Peyer's patch (tissue), 4 donors: ENCODE results near the gene MCM6. TPM values are rescaled to one million over a fixed set of nuclear protein-coding genes. Genes with fewer than 3 reads are reported as not detected.

Source experiments
- DNase-seq, 3 donors: peaks; one replicate each; pipeline ENCODE4 v3.0.0-alpha.2; 2017 to 2019
- H3K27ac ChIP-seq, 4 donors: fragments of 200-600 bp; sonication (generic); one replicate each; pipeline ENCODE4 v1.5.1; 2016 to 2019
- H3K27me3 ChIP-seq, 2 donors: fragments of 200-600 bp; sonication (generic); one replicate each; pipeline ENCODE4 v1.5.1; 2019
- H3K36me3 ChIP-seq, 3 donors: fragments of 200-600 bp; sonication (generic); one replicate each; pipeline ENCODE4 v1.5.1; 2016 to 2019
- H3K4me1 ChIP-seq, 4 donors: fragments of 200-600 bp; sonication (generic); one replicate each; pipeline ENCODE4 v1.5.1; 2016 to 2019
- H3K4me3 ChIP-seq, 4 donors: fragments of 200-600 bp; sonication (generic); 1 replicate in 3 of 4; 2 replicates in 1 of 4; pipeline ENCODE4 v1.5.1; 2016 to 2019; ENCODE audit warnings: mild to moderate bottlenecking in 1 of 4
- H3K9me3 ChIP-seq, 4 donors: fragments of 200-600 bp; sonication (generic); one replicate each; pipeline ENCODE4 v1.5.1; 2016 to 2019; ENCODE audit warnings: mild to moderate bottlenecking in 1 of 4
- CTCF ChIP-seq, 6 experiments: fragments of 450-650 bp in 4 of 6; fragments of 200-600 bp in 2 of 6; sonication (generic) in 1 of 6; IDR thresholded peaks; one replicate each; pipeline ENCODE4 v1.5.1; 2017 to 2019; ENCODE audit warnings: antibody characterized with exemption in 6 of 6, mild to moderate bottlenecking in 3 of 6, moderate library complexity in 1 of 6
- POLR2A ChIP-seq, 2 donors: fragments of 450-650 bp; IDR thresholded peaks; one replicate each; pipeline ENCODE4 v1.5.1; 2017; ENCODE audit warnings: antibody characterized with exemption in 2 of 2, mild to moderate bottlenecking in 2 of 2, moderate library complexity in 2 of 2
- total RNA-seq, 4 donors: library from RNA; depleted of rRNA; stranded (reverse); fragments of >200 nt; gene quantifications; one replicate each; pipeline ENCODE4 v1.1.0, GENCODE V29; 2016

MCM6 gene
- total RNA-seq, 4 donors from 2014 or later, result 8.8 to 38.8 (median 14.5) TPM

DNA sequence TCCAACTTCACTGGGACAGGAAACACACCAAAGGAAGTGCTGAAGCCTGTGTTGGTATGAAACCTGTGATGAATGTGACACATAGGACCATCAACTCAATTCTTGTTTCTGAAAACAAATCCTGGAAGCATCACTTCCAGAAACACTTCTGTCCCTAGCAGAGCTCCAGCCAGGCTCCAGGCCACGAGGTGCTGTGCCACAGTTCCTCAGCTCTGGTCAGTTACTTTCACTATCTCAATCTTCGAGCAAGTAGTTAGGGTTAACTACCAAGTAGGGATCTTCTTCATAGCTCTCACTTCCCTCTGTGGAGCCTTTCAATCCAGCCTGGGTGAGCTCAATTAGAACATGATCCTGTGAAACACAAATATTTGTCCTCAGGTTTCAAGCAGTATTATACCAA is 35.6 kb downstream of the MCM6 start:
- DNase-seq, result no peak
- H3K27ac ChIP-seq, result peak overlapping the region in 2 of 4 donors; percentile 0 to 51
- peaks cover 0 to 7% (median 0%) of the 10 kb centered on the region in 3 donors for H3K36me3 ChIP-seq
- no peaks in the 10 kb centered on the region for H3K9me3 ChIP-seq
- H3K27me3 ChIP-seq, result no peaks in the 10 kb centered on the region
- TF ChIP-seq CTCF (IDR thresholded peaks at IDR 0.05) (no peak), POLR2A (IDR thresholded peaks at IDR 0.05) (no peak)
- peaks cover 0 to 16% (median 0%) of the 10 kb centered on the region in 4 donors for H3K4me1 ChIP-seq
- H3K4me3 ChIP-seq, result peak overlapping the region in 1 of 4 donors; percentile 1

DNA sequence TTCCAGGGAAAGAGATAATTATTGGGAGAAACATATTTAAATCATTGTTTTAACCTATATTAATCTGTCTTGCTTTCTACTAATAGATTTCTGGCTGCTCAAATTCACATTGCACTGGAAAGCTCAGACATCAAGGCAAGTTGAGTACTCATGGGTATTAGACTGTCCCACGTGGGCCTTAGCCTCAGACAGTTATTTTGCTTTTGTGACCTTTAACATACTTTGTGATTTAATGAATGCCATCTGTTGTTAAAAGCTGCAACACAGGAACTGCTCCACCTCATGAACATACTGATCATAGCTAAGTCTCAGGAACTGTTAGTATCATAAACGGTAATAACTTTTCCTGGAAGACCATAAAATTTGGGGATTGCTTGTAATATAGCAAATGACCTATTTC is 36.5 kb downstream of the MCM6 start:
- Histone ChIP-seq H3K27me3 (no peaks in the 10 kb centered on the region), H3K9me3 (no peaks in the 10 kb centered on the region), H3K36me3 (no peaks in the 10 kb centered on the region), H3K4me1 (peaks cover 0 to 16% (median 0%) of the 10 kb centered on the region in 4 donors), H3K27ac (peak overlapping the region in 2 of 4 donors; percentile 0 to 53), H3K4me3 (no peak overlapping the region)
- no peak for DNase-seq
- no peak for TF ChIP-seq POLR2A (IDR thresholded peaks at IDR 0.05)
- no peak for TF ChIP-seq CTCF (IDR thresholded peaks at IDR 0.05)

DNA sequence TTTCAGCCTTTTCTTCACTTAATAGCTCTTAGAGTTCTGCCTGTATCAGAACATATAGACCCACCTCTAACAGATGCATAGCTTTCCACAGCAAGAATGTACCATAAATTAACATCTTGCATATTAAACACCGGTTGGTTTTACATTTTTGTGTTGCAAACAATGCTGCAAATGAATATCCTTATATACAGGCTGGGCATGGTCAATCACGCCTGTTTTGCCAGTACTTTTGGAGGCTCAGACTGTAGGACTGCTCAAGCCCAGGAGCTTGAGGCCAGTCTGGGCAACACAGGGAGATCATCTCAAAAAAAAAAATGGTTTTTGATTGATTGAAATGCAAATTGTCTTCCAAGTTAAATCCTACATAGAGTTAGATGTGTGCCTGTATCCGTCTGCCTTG is 37.7 kb downstream of the MCM6 start:
- TF ChIP-seq POLR2A (IDR thresholded peaks at IDR 0.05) (no peak), CTCF (IDR thresholded peaks at IDR 0.05) (no peak)
- Histone ChIP-seq H3K27ac (no peak overlapping the region), H3K27me3 (no peaks in the 10 kb centered on the region), H3K4me3 (no peak overlapping the region), H3K9me3 (no peaks in the 10 kb centered on the region), H3K4me1 (peaks cover 0 to 16% (median 0%) of the 10 kb centered on the region in 4 donors), H3K36me3 (no peaks in the 10 kb centered on the region)
- DNase-seq, result no peak

DNA sequence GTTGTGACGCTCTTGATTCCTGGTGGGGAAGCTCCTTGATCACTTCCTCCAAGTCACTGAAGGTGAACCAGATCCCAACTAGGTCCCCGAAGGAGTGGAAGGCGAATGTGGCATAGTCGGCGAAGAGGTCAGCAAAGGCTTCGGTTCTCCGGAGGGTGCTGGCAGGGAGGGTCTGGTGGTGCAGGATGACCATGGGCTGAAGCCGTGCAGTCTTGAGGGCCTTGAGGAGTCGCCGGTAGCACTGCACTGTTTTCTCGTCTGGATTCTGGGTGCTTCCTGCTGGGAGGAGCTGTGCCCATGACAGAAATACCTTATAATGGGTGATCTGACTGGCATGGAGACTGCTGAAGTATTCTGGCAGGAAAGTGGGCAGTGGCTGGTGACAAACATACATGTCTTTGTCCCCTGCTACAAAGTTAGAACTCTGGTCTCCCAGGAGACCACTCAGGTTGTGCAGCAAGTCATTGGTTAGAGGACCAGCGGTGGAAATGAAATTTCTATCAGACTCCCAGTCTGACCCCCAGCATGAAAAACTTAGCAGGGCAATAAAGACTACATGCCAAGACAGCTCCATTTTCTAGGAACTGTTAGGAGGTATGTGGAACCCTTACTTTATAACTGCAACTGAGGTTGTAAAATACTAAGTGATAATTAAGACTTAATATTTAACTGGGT is 39.5 kb downstream of the MCM6 start, which contains the start of gene LCT:
Gene LCT, minus strand, starts transcription at position 589 of the 675 bp plus-strand sequence. Its CDS starts 15 bp downstream, at position 574.
- H3K27ac ChIP-seq, result peak within 1 kb of the TSS in 1 of 4 donors; percentile 8
- no peaks in the 10 kb centered on the region for H3K9me3 ChIP-seq
- H3K36me3 ChIP-seq, result no peaks in the 10 kb centered on the region
- no peak for DNase-seq
- TF ChIP-seq CTCF (IDR thresholded peaks at IDR 0.05), result no peak
- H3K27me3 ChIP-seq, result no peaks in the 10 kb centered on the region
- H3K4me1 ChIP-seq, result peaks cover 0 to 16% (median 0%) of the 10 kb centered on the region in 4 donors
- peak within 1 kb of the TSS in 1 of 4 donors; percentile 15 for H3K4me3 ChIP-seq

- Histone ChIP-seq H3K36me3 (no peaks in the 10 kb centered on the region), H3K4me3 (no peak overlapping the region), H3K27ac (no peak overlapping the region), H3K4me1 (peaks cover 0 to 6% (median 0%) of the 10 kb centered on the region in 4 donors), H3K27me3 (no peaks in the 10 kb centered on the region), H3K9me3 (no peaks in the 10 kb centered on the region)
- DNase-seq, result no peak
- TF ChIP-seq POLR2A (IDR thresholded peaks at IDR 0.05) (no peak), CTCF (IDR thresholded peaks at IDR 0.05) (no peak)
These were observed 43.4 kb downstream of the MCM6 start for GRCh38 chr2:135832891-135833290.
